ENCODE measurements around the gene EXO1. TPM values are rescaled to one million over a fixed set of nuclear protein-coding genes. Genes with fewer than 3 reads are reported as not detected.

The EXO1 gene
- total and polyA plus RNA-seq, 2 donors (not counting 3 experiments of a cell fraction or from before 2014, with no cell fraction given) = 4.1 to 23.5 TPM

DNA sequence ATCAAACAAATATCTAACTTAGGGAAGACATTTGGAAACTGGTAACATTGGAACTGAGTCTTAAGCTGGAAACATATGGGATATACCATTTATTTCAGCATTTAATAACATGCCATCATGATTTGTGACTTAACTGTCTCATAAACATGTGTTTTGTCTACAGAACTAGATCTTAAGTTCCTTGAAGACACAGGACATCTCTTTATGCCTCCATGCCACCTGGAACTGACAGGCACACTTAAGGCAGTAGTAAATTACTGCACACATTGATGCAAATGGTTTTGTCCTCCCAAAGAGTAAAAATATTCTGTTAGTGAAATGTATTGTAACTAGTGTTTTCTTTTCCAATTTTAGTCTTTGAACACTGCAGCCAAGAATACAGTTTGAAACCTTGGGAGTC is 1.6 kb upstream of the EXO1 start:
- TF ChIP-seq MYC (IDR thresholded peaks at IDR 0.05; ENCODE audit: low read depth, low read length) (no peak), JUN (IDR thresholded peaks at IDR 0.05; ENCODE audit: borderline replicate concordance, insufficient read depth, insufficient read length, low read depth) (no peak), POLR2A (IDR thresholded peaks at IDR 0.05; ENCODE audit: low read depth, low read length) (no peak), GATA2 (IDR thresholded peaks at IDR 0.05; ENCODE audit: insufficient read depth, insufficient read length, low read depth, low read length) (no peak), EZH2 (IDR thresholded peaks at IDR 0.05; ENCODE audit: borderline replicate concordance, low read depth, low read length, severe bottlenecking) (no peak), CTCF (IDR thresholded peaks at IDR 0.05; ENCODE audit: extremely low read depth in 1 of 2, insufficient read depth in 1 of 2, low read depth in 1 of 2, low read length in 2 of 2) (no peak), FOS (IDR thresholded peaks at IDR 0.05; ENCODE audit: borderline replicate concordance, insufficient read depth, low read length) (no peak), POLR2AphosphoS5 (IDR thresholded peaks at IDR 0.05; ENCODE audit: insufficient read depth, low read depth, low read length) (no peak)
- TF ChIP-seq, protein P1, sequence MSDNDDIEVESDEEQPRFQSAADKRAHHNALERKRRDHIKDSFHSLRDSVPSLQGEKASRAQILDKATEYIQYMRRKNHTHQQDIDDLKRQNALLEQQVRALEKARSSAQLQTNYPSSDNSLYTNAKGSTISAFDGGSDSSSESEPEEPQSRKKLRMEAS (IDR thresholded peaks at IDR 0.05; ENCODE audit: insufficient read depth, insufficient read length) = no peak
- Histone ChIP-seq H3K27me3 (ENCODE audit: control insufficient read depth in 2 of 2, insufficient read depth in 2 of 2, low read length in 2 of 2) (peaks cover 6 to 14% of the 10 kb centered on the region in 2 experiments), H3K36me3 (ENCODE audit: control insufficient read depth in 2 of 2, extremely low read depth in 1 of 2, insufficient read depth in 2 of 2, low read length in 2 of 2) (no peaks in the 10 kb centered on the region), H3K79me2 (ENCODE audit: control insufficient read depth, insufficient read depth, low read length) (peaks cover 11% of the 10 kb centered on the region), H3K9me3 (replicated peaks; ENCODE audit: control insufficient read depth, insufficient read depth, low read length) (no peaks in the 10 kb centered on the region), H4K20me1 (replicated peaks; ENCODE audit: control insufficient read depth, extremely low read depth, insufficient read depth, low read length) (no peaks in the 10 kb centered on the region), H3K27ac (ENCODE audit: insufficient read depth, low read depth, low read length) (no peak overlapping the region), H3K9ac (replicated peaks; ENCODE audit: extremely low read depth, insufficient read depth, low read length) (no peak overlapping the region), H3K9me1 (replicated peaks; ENCODE audit: control insufficient read depth, extremely low read depth, insufficient read depth, low read length) (no peaks in the 10 kb centered on the region), H3K4me1 (ENCODE audit: control insufficient read depth, extremely low read depth, insufficient read depth, low read length) (peaks cover 12% of the 10 kb centered on the region), H3K4me3 (replicated peaks in 1 of 3; ENCODE audit: insufficient read depth in 1 of 3, low read depth in 1 of 3, low read length in 3 of 3) (no peak overlapping the region), H3K4me2 (ENCODE audit: insufficient read depth, low read length) (no peak overlapping the region), H2AFZ (ENCODE audit: low read depth, low read length) (no peak overlapping the region)
- ChIA-PET POLR2A (no interaction called here), CTCF (interaction anchor here (1.9 kb wide), 1 partner anchor 235 kb away, joined by 11 read pairs; no protein-coding TSS in a partner anchor)
- FAIRE-seq (no peak), DNase-seq (ENCODE audit: low read depth, low spot score) (no peak)
- intact Hi-C loops (cut with micrococcal nuclease) (loop anchor here (5.0 kb wide), 1 partner anchor 329 kb away; the partner anchor contains the start of gene FH), dilution Hi-C loops (cut with MboI; ENCODE audit: extremely low pct_ligation_motif_present, low sequenced_read_pairs) (no loop called here)
- BruUV-seq (replicated peaks) = no TSS peak
